ENCODE measurements around the gene RAPGEFL1.
"Not testable (repeated sequence)": the region's sequence is repeated elsewhere in the genome, so short reads cannot be mapped to it uniquely, and the experiment has no call there.

Gene RAPGEFL1

GRCh38 chr17:40209404-40210093, 32.3 kb downstream of the RAPGEFL1 start:
- no peak for DNase-seq (ENCODE audit: low read depth in 3 of 3)

- not testable (repeated sequence) for DNase-seq (ENCODE audit: low read depth in 3 of 3)
Observed at GRCh38 chr17:40213914-40214313, 36.6 kb downstream of the RAPGEFL1 start.

- no peak for DNase-seq (ENCODE audit: low read depth in 3 of 3)
Observed at GRCh38 chr17:40218006-40218739, 40.9 kb downstream of the RAPGEFL1 start.

GRCh38 chr17:40218740-40219593, 41.7 kb downstream of the RAPGEFL1 start, which contains the start of gene WIPF2:
Gene WIPF2, plus strand, starts transcription at chr17:40219304. Its CDS starts 37,156 bp downstream, at chr17:40256460.
- peak; percentile 91 to 97 (median 96) for DNase-seq (ENCODE audit: low read depth in 3 of 3)

GRCh38 chr17:40219594-40220338, 42.5 kb downstream of the RAPGEFL1 start:
- peak in 2 of 3 experiments; percentile 6 to 25 for DNase-seq (ENCODE audit: low read depth in 3 of 3)

- DNase-seq (ENCODE audit: low read depth in 3 of 3): no peak
Observed at GRCh38 chr17:40224718-40225550, 47.7 kb downstream of the RAPGEFL1 start.

- not testable (repeated sequence) for DNase-seq (ENCODE audit: low read depth in 3 of 3)
Observed at GRCh38 chr17:40229146-40229545, 51.9 kb downstream of the RAPGEFL1 start.

GRCh38 chr17:40230670-40231069, 53.4 kb downstream of the RAPGEFL1 start:
- DNase-seq (ENCODE audit: low read depth in 3 of 3): no peak

GRCh38 chr17:40231928-40232327, 54.7 kb downstream of the RAPGEFL1 start:
- not testable (repeated sequence) for DNase-seq (ENCODE audit: low read depth in 3 of 3)

GRCh38 chr17:40241252-40241834, 64.1 kb downstream of the RAPGEFL1 start:
- DNase-seq (ENCODE audit: low read depth in 3 of 3): no peak

GRCh38 chr17:40242774-40243173, 65.5 kb downstream of the RAPGEFL1 start:
- no peak for DNase-seq (ENCODE audit: low read depth in 3 of 3)

GRCh38 chr17:40243761-40244160, 66.5 kb downstream of the RAPGEFL1 start:
- DNase-seq (ENCODE audit: low read depth in 3 of 3): no peak

GRCh38 chr17:40244255-40244654, 67.0 kb downstream of the RAPGEFL1 start:
- DNase-seq (ENCODE audit: low read depth in 3 of 3): no peak

Measured in stimulated activated CD4-positive, alpha-beta T cell treated with anti-CD3 and anti-CD28 coated beads, TNF-alpha, amount 100 ng/mL, for 24 hours (primary cell).